ENCODE results near the gene WNT16.
A peak's percentile ranks its signal among the peaks of the same experiment; 100 is the strongest.
"Not testable (repeated sequence)": the region's sequence is repeated elsewhere in the genome, so short reads cannot be mapped to it uniquely, and the experiment has no call there.

WNT16 gene

GRCh38 chr7:121307021-121307574 lies 21.7 kb upstream of the WNT16 start:
- Histone ChIP-seq H3K79me2 (ENCODE audit: low read length) (no peaks in the 10 kb centered on the region), H2AFZ (ENCODE audit: low read depth, low read length) (no peak overlapping the region), H3K4me3 (ENCODE audit: low read length) (no peak overlapping the region), H3K9me3 (ENCODE audit: insufficient read depth, low read length) (no peaks in the 10 kb centered on the region; the same call in 1 of the 2 replicates), H3K36me3 (replicated peaks; ENCODE audit: low read depth, low read length) (no peaks in the 10 kb centered on the region), H3K27me3 (ENCODE audit: low read depth, low read length) (no peaks in the 10 kb centered on the region), H3K27ac (ENCODE audit: low read length) (no peak overlapping the region), H3K4me2 (ENCODE audit: low read length) (peak overlapping the region; percentile 52), H3K9ac (ENCODE audit: low read length) (no peak overlapping the region), H3K4me1 (ENCODE audit: low read length) (peaks cover 25% of the 10 kb centered on the region), H4K20me1 (ENCODE audit: insufficient read depth, low read length) (no peaks in the 10 kb centered on the region)
- no peak for TF ChIP-seq CTCF (IDR thresholded peaks at IDR 0.05; ENCODE audit: low read depth, low read length)
- TF ChIP-seq EZH2phosphoT487 (IDR thresholded peaks at IDR 0.05; ENCODE audit: low read depth), result no peak

- TF ChIP-seq CTCF (IDR thresholded peaks at IDR 0.05; ENCODE audit: low read depth, low read length) (no peak), EZH2phosphoT487 (IDR thresholded peaks at IDR 0.05; ENCODE audit: low read depth) (no peak)
- Histone ChIP-seq H3K36me3 (replicated peaks; ENCODE audit: low read depth, low read length) (no peaks in the 10 kb centered on the region), H3K4me3 (ENCODE audit: low read length) (peak overlapping the region; percentile 17; the same call in 1 of the 2 replicates), H3K9ac (ENCODE audit: low read length) (no peak overlapping the region), H3K27ac (ENCODE audit: low read length) (no peak overlapping the region), H3K79me2 (ENCODE audit: low read length) (no peaks in the 10 kb centered on the region), H3K4me1 (ENCODE audit: low read length) (peaks cover 22% of the 10 kb centered on the region), H3K4me2 (ENCODE audit: low read length) (peak overlapping the region; percentile 63), H3K9me3 (ENCODE audit: insufficient read depth, low read length) (no peaks in the 10 kb centered on the region; the same call in none of the 2 replicates), H4K20me1 (ENCODE audit: insufficient read depth, low read length) (no peaks in the 10 kb centered on the region), H2AFZ (ENCODE audit: low read depth, low read length) (peak overlapping the region; percentile 66; the same call in 1 of the 2 replicates), H3K27me3 (ENCODE audit: low read depth, low read length) (no peaks in the 10 kb centered on the region)
Measured at GRCh38 chr7:121313220-121313792, 15.5 kb upstream of the WNT16 start.

- Histone ChIP-seq H3K27me3 (ENCODE audit: low read depth, low read length) (no peaks in the 10 kb centered on the region), H2AFZ (ENCODE audit: low read depth, low read length) (peak overlapping the region; percentile 66), H3K4me3 (ENCODE audit: low read length) (peak overlapping the region; percentile 17), H3K9ac (ENCODE audit: low read length) (no peak overlapping the region; the same call in 1 of the 2 replicates), H3K4me1 (ENCODE audit: low read length) (peaks cover 22% of the 10 kb centered on the region), H4K20me1 (ENCODE audit: insufficient read depth, low read length) (no peaks in the 10 kb centered on the region), H3K36me3 (replicated peaks; ENCODE audit: low read depth, low read length) (no peaks in the 10 kb centered on the region), H3K4me2 (ENCODE audit: low read length) (peak overlapping the region; percentile 63), H3K9me3 (ENCODE audit: insufficient read depth, low read length) (no peaks in the 10 kb centered on the region; the same call in none of the 2 replicates), H3K79me2 (ENCODE audit: low read length) (no peaks in the 10 kb centered on the region), H3K27ac (ENCODE audit: low read length) (peak overlapping the region; percentile 4; the same call in 1 of the 2 replicates)
- TF ChIP-seq EZH2phosphoT487 (IDR thresholded peaks at IDR 0.05; ENCODE audit: low read depth) (no peak), CTCF (IDR thresholded peaks at IDR 0.05; ENCODE audit: low read depth, low read length) (no peak)
Measured at GRCh38 chr7:121313793-121314676, 14.8 kb upstream of the WNT16 start.

- H3K9me3 ChIP-seq (ENCODE audit: insufficient read depth, low read length), result not testable (repeated sequence)
Measured at GRCh38 chr7:121315170-121315569, 13.6 kb upstream of the WNT16 start.

More at GRCh38 chr7:121315170-121315569, 13.6 kb upstream of the WNT16 start:
- H3K4me2 ChIP-seq (ENCODE audit: low read length); H3K79me2 ChIP-seq (ENCODE audit: low read length); H4K20me1 ChIP-seq (ENCODE audit: insufficient read depth, low read length); H3K4me3 ChIP-seq (ENCODE audit: low read length); H3K9ac ChIP-seq (ENCODE audit: low read length); H3K36me3 ChIP-seq (replicated peaks; ENCODE audit: low read depth, low read length); H3K27me3 ChIP-seq (ENCODE audit: low read depth, low read length); H2AFZ ChIP-seq (ENCODE audit: low read depth, low read length); H3K27ac ChIP-seq (ENCODE audit: low read length): not testable (repeated sequence)
- peaks cover 22% of the 10 kb centered on the region for H3K4me1 ChIP-seq (ENCODE audit: low read length)

Data from OCI-LY3 (cell line).